OCI-LY7 (cell line): ENCODE results near the gene CACNB2. TPM values are rescaled to one million over a fixed set of nuclear protein-coding genes. Genes with fewer than 3 reads are reported as not detected.
A peak's percentile ranks its signal among the peaks of the same experiment; 100 is the strongest.

Experiments
- BruUV-seq: library from RNA; stranded (reverse); fragments of 400-500 nt; replicated peaks from 2 replicates; lab custom pipeline; 2021; lab: Mats Ljungman, UMichigan
- CTCF ChIA-PET: fragments of 300-600 bp; sonication (Branson Sonifier 250); formaldehyde crosslinking; loops from one replicate; lab custom pipeline; 2022; ENCODE audit warnings: antibody characterized with exemption; ENCODE audit not compliant: unreplicated experiment; lab: Charles Lee
- POLR2A ChIA-PET: fragments of 300-600 bp; sonication (Branson Sonifier 250); formaldehyde crosslinking; loops from one replicate; lab custom pipeline; 2022; ENCODE audit warnings: antibody characterized with exemption; lab: Charles Lee
- DNase-seq: peaks from one replicate; pipeline ENCODE4 v3.0.0-alpha.2; 2015; ENCODE audit warnings: low spot score
- H2AFZ ChIP-seq: fragments of 200-600 bp; sonication (generic), shearing (Covaris generic); 2 replicates; pipeline ENCODE4 v1.6.1; 2014; ENCODE audit warnings: mild to moderate bottlenecking, antibody characterized with exemption, low read length, moderate library complexity
- H3K27ac ChIP-seq: fragments of 200-600 bp; sonication (generic); 2 replicates; pipeline ENCODE4 v1.5.1; 2014; ENCODE audit warnings: mixed run types, low read depth, mild to moderate bottlenecking, moderate library complexity, low read length, inconsistent platforms; ENCODE audit not compliant: poor library complexity, severe bottlenecking
- H3K36me3 ChIP-seq: fragments of 200-600 bp; sonication (generic); 2 replicates; pipeline ENCODE4 v1.6.1; 2014; ENCODE audit warnings: mild to moderate bottlenecking, antibody characterized with exemption, low read length, moderate library complexity, mixed read lengths; ENCODE audit not compliant: insufficient read depth
- H3K4me1 ChIP-seq: fragments of 200-600 bp; sonication (generic); 2 replicates; pipeline ENCODE4 v1.5.1; 2014; ENCODE audit warnings: mild to moderate bottlenecking, low read length; ENCODE audit not compliant: insufficient read depth, poor library complexity, severe bottlenecking
- H3K4me2 ChIP-seq: fragments of 200-600 bp; sonication (generic); 2 replicates; pipeline ENCODE4 v1.6.1; 2014; ENCODE audit warnings: mild to moderate bottlenecking, low read length
- H3K4me3 ChIP-seq: fragments of 200-600 bp; sonication (generic); 2 replicates; pipeline ENCODE4 v1.5.1; 2014; ENCODE audit warnings: mild to moderate bottlenecking, low read depth, low read length; ENCODE audit not compliant: poor library complexity, severe bottlenecking
- H3K79me2 ChIP-seq: fragments of 200-600 bp; sonication (generic); 2 replicates; pipeline ENCODE4 v1.6.1; 2016; ENCODE audit warnings: low read depth, mild to moderate bottlenecking, low read length, moderate library complexity, mixed read lengths; ENCODE audit not compliant: insufficient read depth
- H3K9me2 ChIP-seq: fragments of 200-600 bp; sonication (generic); 2 replicates; pipeline ENCODE4 v1.6.1; 2016; ENCODE audit warnings: mild to moderate bottlenecking, low read length, mixed read lengths; ENCODE audit not compliant: insufficient read depth
- H3K9me3 ChIP-seq: fragments of 200-600 bp; sonication (generic); 2 replicates; pipeline ENCODE4 v1.6.1; 2014; ENCODE audit warnings: mild to moderate bottlenecking, mixed run types, low read length, mixed read lengths
- H4K20me1 ChIP-seq: fragments of 200-600 bp; sonication (generic); 2 replicates; pipeline ENCODE4 v1.6.1; 2014; ENCODE audit warnings: mild to moderate bottlenecking, antibody characterized with exemption, low read length, moderate library complexity, mixed read lengths; ENCODE audit not compliant: insufficient read depth
- EZH2phosphoT487 ChIP-seq: fragments of 200-600 bp; sonication (generic); IDR thresholded peaks from 2 replicates; pipeline ENCODE4 v1.6.1; 2018; ENCODE audit warnings: low read depth, borderline replicate concordance, mild to moderate bottlenecking, mixed run types, antibody characterized with exemption, low read length, moderate library complexity, mixed read lengths
- intact Hi-C: fragments of 100-400 bp; cut with micrococcal nuclease; formaldehyde crosslinking; loops from one replicate; pipeline ENCODE4 v1.10.0; 2022; ENCODE audit not compliant: unreplicated experiment
- total RNA-seq, 2 experiments: library from RNA; depleted of rRNA in 1 of 2; stranded (reverse); fragments of >200 nt in 1 of 2; shearing (Covaris generic) in 1 of 2; gene quantifications; 2 replicates each; pipeline ENCODE4 v1.2.3, GENCODE V29; 2014 to 2022
- TF ChIP-seq, protein P1 (sequence below): fragments of 200-600 bp; sonication (generic); conservative IDR thresholded peaks from 2 replicates; pipeline ENCODE4 v1.5.1; 2014; ENCODE audit warnings: mild to moderate bottlenecking, antibody characterized with exemption, low read length, moderate library complexity, mixed read lengths

Gene CACNB2
- total RNA-seq, 2 experiments from 2014 or later: not detected

DNA sequence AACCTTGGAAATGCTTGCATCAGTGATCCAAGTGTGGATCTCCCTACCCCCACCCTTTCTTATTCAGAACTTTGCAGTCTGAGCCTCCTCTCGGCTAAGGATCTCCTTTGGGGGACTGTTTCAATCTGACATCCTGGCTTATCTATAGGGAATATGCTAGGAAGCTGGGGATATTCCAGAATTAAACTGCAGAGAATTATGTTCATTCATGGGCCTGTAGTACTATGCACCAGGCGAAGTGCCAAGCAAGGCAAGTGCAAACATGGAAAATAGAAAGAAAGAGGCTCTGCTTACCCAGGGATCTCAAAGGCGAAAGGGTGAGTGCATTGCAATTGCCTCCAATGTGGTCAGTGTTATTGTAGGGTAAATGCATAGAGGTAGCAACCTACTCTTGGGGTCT lies 96.5 kb downstream of the CACNB2 start:
- Histone ChIP-seq H3K4me1 (no peaks in the 10 kb centered on the region), H3K36me3 (no peaks in the 10 kb centered on the region), H4K20me1 (no peaks in the 10 kb centered on the region), H3K9me3 (no peaks in the 10 kb centered on the region), H3K79me2 (no peaks in the 10 kb centered on the region), H3K27ac (no peak overlapping the region), H2AFZ (no peak overlapping the region), H3K4me3 (no peak overlapping the region), H3K4me2 (no peak overlapping the region), H3K9me2 (no peaks in the 10 kb centered on the region)
- intact Hi-C loops: loop anchor here (5.0 kb wide), 1 partner anchor 629 kb away; no protein-coding TSS in a partner anchor
- ChIA-PET POLR2A (no interaction called here), CTCF (no interaction called here)
- BruUV-seq: no TSS peak
- TF ChIP-seq, protein P1, sequence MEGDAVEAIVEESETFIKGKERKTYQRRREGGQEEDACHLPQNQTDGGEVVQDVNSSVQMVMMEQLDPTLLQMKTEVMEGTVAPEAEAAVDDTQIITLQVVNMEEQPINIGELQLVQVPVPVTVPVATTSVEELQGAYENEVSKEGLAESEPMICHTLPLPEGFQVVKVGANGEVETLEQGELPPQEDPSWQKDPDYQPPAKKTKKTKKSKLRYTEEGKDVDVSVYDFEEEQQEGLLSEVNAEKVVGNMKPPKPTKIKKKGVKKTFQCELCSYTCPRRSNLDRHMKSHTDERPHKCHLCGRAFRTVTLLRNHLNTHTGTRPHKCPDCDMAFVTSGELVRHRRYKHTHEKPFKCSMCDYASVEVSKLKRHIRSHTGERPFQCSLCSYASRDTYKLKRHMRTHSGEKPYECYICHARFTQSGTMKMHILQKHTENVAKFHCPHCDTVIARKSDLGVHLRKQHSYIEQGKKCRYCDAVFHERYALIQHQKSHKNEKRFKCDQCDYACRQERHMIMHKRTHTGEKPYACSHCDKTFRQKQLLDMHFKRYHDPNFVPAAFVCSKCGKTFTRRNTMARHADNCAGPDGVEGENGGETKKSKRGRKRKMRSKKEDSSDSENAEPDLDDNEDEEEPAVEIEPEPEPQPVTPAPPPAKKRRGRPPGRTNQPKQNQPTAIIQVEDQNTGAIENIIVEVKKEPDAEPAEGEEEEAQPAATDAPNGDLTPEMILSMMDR: no peak
- TF ChIP-seq EZH2phosphoT487: no peak
- no peak for DNase-seq

DNA sequence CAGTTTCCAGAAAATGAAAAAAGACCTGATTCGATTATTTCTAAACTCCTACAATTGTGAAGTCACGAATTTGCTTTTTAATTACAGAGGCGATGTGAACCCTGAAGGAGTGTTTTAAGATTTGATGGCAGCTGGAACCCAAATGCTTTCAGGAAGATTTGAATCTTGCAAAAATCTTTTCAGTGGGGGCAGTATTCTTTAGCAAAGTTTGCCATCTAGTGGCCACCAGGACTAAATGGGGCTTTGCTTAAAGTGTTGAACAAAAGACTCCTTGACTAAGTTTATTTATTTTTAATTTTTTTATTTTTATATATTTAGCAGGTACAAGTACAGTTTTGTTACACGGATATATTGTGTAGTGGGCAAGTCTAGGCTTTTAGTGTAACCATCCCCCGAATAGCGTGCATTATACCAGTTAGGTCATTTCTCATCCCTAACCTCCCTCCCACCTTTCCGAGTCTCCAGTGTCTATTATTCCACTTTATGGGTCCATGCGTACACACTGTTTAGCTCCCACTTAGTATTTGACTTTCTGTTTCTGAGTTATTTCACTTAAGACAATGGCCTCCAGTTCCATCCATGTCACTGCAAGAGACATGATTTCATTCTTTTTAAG lies 98.8 kb downstream of the CACNB2 start:
- no peak for TF ChIP-seq EZH2phosphoT487
- TF ChIP-seq, protein P1: peak; percentile 80
- no TSS peak for BruUV-seq

DNA sequence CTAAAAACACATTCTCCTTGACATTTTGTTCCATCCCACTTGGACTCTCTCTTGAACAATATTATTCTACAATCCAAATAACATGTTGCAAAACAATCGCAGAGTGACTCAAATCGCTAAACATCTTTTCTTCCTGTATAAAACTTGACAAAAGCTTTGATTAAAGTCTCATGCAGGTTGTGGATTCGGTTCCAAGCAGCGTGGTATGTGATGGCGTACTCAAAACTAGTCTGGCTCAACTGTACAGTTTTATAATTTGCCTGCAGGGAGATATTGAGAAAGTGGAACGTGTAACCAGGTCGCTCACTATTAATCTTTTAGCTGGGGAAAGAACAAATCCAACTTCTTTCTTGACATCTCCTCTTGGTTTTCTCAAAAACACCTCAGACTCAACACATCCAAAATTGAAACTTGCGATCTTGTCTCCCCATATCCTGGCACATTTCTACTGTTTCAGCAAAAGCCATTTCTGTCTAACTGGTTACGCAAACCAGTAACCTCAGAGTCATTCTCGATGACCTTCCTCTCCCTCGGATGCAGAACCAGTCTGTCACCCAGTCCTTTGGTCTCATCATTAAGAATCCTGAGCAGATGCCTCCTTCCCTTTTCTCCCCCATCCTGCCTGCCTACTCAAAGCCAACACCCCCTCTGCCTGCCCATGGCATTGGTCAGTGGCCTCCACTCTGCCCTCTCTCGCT lies 100.1 kb downstream of the CACNB2 start:
- no peaks in the 10 kb centered on the region for H3K36me3 ChIP-seq
- no peaks in the 10 kb centered on the region for H3K79me2 ChIP-seq
- CTCF ChIA-PET: no interaction called here
- H3K4me1 ChIP-seq: no peaks in the 10 kb centered on the region
- BruUV-seq: no TSS peak
- H3K27ac ChIP-seq: no peak overlapping the region
- intact Hi-C loops: no loop called here
- H3K9me2 ChIP-seq: no peaks in the 10 kb centered on the region
- no peak for DNase-seq
- POLR2A ChIA-PET: no interaction called here
- no peak for TF ChIP-seq EZH2phosphoT487
- TF ChIP-seq, protein P1: no peak
- no peak overlapping the region for H2AFZ ChIP-seq
- H3K4me2 ChIP-seq: no peak overlapping the region
- no peaks in the 10 kb centered on the region for H3K9me3 ChIP-seq
- H3K4me3 ChIP-seq: no peak overlapping the region
- no peaks in the 10 kb centered on the region for H4K20me1 ChIP-seq

More for the DNA sequence above, 98.8 kb downstream of the CACNB2 start:
- peak; percentile 33 for DNase-seq
- Histone ChIP-seq H3K4me1 (no peaks in the 10 kb centered on the region), H3K79me2 (no peaks in the 10 kb centered on the region), H3K9me2 (no peaks in the 10 kb centered on the region), H4K20me1 (no peaks in the 10 kb centered on the region), H3K36me3 (no peaks in the 10 kb centered on the region), H3K9me3 (no peaks in the 10 kb centered on the region), H3K27ac (no peak overlapping the region), H3K4me2 (no peak overlapping the region), H3K4me3 (no peak overlapping the region), H2AFZ (no peak overlapping the region)
- ChIA-PET CTCF (no interaction called here), POLR2A (no interaction called here)
- intact Hi-C loops: loop anchor here (5.0 kb wide), 1 partner anchor 632 kb away; no protein-coding TSS in a partner anchor
